ENCODE results near the gene NCAPD3.

DNA sequence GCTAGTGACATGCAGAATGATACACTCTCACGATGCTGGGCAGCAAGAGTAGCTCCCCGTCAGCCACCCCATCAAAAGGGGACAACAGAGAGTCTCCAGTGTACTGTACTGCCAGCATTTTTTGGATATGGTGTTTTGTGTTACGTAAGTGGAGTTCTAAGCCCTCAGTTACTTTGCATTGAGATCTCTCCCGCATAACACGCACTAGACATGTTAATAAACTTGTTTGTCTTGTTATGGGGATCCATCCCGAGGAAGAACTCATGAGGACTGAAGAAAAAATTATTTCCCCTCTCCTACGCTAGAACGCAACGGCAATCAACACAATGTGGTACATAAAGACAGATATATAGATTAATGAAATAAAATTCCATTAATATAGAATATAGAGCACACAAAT lies 24.2 kb downstream of the NCAPD3 start:
- no peak for TF ChIP-seq FOXM1 (IDR thresholded peaks at IDR 0.05; ENCODE audit: borderline replicate concordance, low read depth)
- TF ChIP-seq, protein P1, sequence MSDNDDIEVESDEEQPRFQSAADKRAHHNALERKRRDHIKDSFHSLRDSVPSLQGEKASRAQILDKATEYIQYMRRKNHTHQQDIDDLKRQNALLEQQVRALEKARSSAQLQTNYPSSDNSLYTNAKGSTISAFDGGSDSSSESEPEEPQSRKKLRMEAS (IDR thresholded peaks at IDR 0.05) = no peak
- no peak for TF ChIP-seq NFIC (IDR thresholded peaks at IDR 0.05)
- TF ChIP-seq EP300 (IDR thresholded peaks at IDR 0.05; ENCODE audit: borderline replicate concordance) = no peak
- no peak for TF ChIP-seq TAF1 (IDR thresholded peaks at IDR 0.05; ENCODE audit: low read depth)
- TF ChIP-seq, protein P2, sequence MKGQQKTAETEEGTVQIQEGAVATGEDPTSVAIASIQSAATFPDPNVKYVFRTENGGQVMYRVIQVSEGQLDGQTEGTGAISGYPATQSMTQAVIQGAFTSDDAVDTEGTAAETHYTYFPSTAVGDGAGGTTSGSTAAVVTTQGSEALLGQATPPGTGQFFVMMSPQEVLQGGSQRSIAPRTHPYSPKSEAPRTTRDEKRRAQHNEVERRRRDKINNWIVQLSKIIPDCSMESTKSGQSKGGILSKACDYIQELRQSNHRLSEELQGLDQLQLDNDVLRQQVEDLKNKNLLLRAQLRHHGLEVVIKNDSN (IDR thresholded peaks at IDR 0.05) = no peak
- no peak for TF ChIP-seq CEBPB (IDR thresholded peaks at IDR 0.05)
- TF ChIP-seq TEAD4 (IDR thresholded peaks at IDR 0.05) = no peak
- TF ChIP-seq TCF12 (IDR thresholded peaks at IDR 0.05; ENCODE audit: low read depth) = no peak
- no peak for TF ChIP-seq CREB1 (IDR thresholded peaks at IDR 0.05; ENCODE audit: low read depth)
- TF ChIP-seq YY1 (IDR thresholded peaks at IDR 0.05; ENCODE audit: low read depth) = no peak

Data from Ishikawa (cell line).